Activated CD4-positive, alpha-beta T cell treated with anti-CD3 and anti-CD28 coated beads, Interleukin-2, amount 50 U/mL, for 24 hours (primary cell): ENCODE data around the gene SYN1.
A peak's percentile ranks its signal among the peaks of the same experiment; 100 is the strongest.
"Not testable (repeated sequence)": the region's sequence is repeated elsewhere in the genome, so short reads cannot be mapped to it uniquely, and the experiment has no call there.

Experiments
- DNase-seq, 2 donors: peaks; one replicate each; pipeline ENCODE4 v3.0.0-alpha.2; 2020; ENCODE audit warnings: low read depth in 1 of 2, low spot score in 1 of 2

SYN1 gene

GRCh38 chrX:47619486-47620302 lies at the start of gene SYN1:
Gene SYN1 (minus strand): TSS chrX:47619857. CDS start chrX:47619728, 129 bp downstream.
- DNase-seq, result peak; percentile 55 to 59

DNA sequence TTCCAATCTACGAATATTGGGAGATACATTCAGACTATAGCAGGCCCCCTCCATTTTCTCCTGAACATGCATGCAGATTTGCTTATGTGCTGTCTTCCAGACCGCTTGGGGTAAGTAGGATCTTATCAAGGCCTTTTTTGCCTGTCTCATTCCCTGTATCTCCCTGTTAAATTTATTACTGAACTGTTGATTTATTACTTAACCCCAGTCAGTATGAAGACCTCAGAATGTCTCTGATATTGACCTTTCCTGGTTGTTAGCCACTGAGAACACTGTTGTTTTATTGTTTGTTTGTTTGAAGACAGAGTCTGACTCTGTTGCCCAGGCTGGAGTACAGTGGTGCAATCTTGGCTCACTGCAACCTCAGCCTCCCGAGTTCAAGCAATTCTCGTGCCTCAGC lies 46.1 kb upstream of the SYN1 start:
- not testable (repeated sequence) for DNase-seq

DNA sequence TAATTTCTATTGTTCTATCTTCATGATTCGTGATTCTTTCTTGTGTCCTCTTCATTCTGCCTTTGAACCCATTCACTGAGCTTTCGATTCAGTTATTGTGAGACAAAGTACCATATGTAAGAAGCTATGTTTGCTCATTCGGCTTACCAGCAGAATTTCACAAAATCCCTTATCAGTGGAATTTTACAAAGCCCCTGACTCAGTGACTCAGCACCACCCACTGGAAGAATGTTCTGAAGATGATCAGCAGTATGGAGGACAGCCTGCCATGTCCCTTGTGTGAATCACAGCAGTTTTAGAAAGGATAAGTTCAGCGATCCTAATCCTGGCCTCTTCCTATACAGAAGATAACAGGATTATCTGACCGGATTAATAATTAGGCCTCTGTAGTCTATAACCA lies 45.1 kb upstream of the SYN1 start:
- DNase-seq, result no peak

DNA sequence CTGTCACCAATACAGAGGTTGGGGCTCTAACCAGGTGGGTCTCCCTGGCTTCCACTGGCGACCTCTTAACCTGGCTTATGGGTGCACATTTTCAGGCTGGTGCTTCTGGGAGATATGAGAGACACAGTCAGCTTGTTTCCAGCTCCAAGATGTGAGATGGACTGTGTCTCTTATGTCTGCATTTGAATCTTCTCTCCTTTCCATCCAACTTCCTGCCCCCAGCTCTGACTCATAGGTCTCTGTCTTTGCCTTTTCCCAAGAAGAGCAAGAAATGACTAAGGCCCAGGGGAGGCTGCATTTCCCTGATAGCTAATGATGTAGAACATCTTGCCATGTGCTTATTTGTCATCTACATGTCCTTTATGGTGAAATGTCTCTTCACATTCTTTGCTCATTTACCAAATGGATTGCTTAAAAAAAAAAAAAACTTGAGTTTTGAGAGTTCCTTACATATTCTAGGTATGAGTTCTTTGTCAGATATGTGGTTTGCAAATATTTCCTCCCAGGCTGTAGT lies 42.5 kb upstream of the SYN1 start:
- DNase-seq, result peak in 1 of 2 donors; percentile 58

DNA sequence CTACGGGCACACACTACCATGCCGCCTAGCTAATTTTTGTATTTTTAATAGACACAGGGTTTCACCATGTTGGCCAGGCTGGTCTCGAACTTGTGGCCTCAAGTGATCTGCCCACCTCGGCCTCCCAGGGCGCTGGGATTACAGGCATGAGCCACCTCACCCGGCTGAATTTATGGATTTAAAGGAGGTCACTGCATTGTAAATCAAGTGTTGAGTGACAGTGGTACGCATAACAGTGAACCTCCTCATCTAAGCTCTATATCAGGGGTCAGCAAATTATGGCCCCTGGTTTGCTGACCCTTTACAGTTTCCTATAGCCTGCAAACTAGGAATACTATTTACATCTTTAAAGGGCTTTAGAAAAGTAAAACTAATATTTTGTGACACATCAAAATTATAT lies 41.9 kb upstream of the SYN1 start:
- DNase-seq, result no peak

- DNase-seq, result no peak
Observed at GRCh38 chrX:47659421-47659726, 39.7 kb upstream of the SYN1 start.

DNA sequence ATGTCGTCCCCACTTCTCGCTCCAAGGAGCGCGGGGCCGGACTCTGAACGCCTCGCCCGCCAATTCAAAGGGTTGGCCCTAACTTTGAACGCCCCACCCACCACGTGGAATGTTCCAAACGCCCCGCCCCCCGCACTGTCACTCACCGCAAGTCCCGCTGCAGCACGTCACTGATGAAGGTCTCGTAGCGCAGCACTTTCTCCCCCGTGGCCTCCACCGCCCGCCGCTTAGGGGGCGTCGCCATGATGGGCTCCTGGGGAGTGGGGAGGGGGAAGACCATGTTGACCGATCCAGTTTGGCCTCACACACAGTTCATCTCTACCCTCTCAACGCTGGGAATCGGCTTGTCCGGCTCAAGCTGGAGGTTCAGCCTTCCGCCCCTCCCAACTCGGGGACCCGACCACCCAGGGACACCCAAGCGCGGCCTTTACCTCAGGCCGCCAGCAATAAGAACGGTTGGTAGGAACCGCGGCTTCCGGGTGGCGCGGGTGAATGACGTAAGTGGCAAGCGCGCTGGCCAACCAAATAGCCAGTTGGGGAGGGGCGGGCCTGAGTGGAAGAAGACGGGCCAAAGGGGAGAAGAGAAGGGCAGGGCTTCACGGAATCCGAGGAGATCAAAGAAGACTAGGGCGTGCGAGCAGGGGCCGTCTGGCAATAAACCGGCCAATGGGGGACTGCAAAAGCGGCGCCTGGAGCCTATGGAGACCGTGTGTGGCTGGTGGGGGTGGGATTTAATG lies 39.2 kb upstream of the SYN1 start, which contains the start of gene UXT:
Gene UXT, minus strand, starts transcription at position 497 of the 737 bp plus-strand sequence. Its CDS starts 253 bp downstream, at position 244.
- peak; percentile 78 to 88 for DNase-seq

- no peak for DNase-seq
Observed at GRCh38 chrX:47658301-47658683, 38.6 kb upstream of the SYN1 start.

DNA sequence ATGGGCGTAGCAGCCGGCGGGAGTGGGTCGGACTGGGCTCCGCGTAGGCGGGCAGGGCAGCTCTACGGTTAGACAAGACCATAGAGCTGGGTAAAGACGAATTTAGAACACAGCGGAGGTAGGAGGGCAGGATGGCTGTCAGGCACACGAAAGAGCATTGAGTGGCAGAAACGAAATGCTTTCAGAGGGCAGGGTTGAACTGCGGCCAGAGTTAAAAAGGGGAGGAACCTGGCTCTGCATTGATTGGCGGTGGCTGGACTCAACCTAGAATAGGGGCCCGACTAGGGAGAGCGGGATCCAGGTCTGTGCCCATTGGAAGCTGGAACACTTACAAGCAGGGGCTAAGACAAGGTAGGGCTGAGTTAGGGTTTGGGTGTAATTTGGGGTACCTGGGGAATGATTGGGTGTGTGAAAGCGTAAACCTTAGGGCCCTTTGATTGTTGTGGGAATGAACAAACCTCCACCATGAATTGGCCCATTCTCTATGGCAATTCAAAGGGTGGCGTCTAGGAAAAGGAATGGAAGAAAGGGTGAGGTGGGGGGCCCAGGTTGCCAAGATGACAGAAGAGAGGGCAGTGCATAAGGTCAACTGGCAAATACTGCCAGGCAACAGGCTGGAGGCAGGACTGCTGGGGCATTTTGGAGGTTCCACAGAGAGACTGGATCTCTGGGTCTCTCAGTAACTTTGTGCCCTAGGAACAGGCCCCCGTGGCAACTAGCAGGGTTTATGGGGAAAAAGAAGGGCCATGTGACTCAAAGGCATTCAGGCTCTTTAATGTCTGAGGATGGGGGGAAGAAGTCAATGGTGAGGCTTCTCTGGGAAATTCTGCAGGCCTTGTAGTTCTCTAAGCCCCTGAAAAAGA lies 31.6 kb upstream of the SYN1 start:
- no peak for DNase-seq

DNA sequence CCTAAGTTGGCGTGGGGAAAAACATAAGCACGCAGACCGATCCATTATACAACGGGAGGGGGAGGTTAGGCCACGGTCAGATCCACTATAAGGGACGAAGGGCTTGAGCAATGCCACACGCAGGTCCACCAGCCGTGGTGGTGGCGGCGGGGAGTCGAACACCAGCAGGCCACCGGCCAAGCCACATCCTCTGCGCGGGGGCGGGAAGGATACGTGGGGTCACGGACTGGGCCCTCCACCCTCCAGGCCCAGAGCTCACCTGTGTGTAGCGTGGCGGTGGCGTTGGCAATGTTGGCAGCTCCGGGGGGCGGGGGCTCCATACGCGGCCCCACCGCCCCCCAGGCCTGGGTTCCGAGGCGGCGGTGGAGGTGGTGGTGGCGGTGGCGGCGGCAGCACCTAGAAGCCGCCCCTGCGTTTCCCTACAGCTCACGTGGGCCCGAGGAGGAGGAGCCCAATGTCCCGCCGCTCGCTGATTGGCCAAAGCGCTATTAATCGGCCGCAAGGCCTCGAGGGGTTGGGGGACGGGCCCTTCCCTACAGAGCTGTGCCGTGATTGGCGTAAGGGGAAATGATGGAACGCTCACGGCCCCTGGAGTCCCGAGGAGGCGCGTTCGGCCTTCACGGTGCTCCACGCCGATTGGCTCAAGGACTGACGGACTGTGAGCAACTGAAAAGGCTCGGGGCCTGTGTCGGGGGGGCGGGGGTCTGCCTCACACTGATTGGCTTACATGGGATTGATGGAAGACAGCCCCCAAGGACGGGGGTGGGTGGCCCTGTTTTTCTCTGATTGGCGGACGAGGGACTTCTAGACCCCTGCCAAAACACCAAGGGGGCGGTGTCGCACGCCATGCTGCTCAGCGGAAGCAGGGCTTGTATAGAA lies 30.7 kb upstream of the SYN1 start, which contains the start of gene ELK1:
Gene ELK1, minus strand, starts transcription at position 400 of the 879 bp plus-strand sequence. CDS start 9,122 bp downstream, outside the sequence.
- DNase-seq, result peak; percentile 53 to 84

GRCh38 chrX:47649781-47650163 lies 30.1 kb upstream of the SYN1 start:
- no peak for DNase-seq

DNA sequence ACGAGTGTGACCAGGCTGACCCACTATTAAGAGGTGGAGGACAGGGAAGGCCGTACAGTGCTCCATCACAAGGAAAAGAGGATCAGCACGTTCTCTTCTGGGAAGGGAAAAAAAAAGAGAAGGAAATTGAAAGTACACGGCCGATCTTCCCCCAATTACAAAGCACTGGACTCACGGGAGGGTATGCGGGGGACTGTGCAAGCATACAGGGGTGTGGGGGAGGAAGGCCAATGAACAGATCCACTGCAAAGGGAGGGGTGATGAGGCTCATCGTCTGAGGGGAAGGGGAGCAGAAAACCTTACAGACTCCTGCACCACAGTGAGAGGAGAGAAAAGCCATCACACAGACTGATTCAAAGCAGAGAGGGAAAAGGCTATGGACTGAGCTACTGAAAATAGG lies 29.6 kb upstream of the SYN1 start:
- no peak for DNase-seq

DNA sequence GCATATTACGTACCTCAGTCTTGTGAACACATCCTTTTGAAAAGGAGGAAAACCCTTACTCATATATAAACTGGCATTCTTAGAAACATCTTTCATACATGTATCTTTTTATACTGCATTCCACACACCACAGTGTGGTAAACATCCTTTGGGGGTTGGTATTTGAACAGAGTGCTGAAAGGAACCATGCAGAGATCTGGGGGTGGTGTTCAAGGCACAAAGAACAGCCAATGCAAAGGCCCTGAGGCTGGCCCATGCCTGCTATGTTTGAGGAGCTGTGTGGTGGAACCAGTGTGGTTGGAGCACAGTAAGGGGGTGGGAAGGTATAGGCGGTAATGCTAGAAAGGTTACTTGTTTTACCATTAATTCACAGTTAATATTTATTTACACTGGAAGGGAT lies 28.7 kb upstream of the SYN1 start:
- no peak for DNase-seq

DNA sequence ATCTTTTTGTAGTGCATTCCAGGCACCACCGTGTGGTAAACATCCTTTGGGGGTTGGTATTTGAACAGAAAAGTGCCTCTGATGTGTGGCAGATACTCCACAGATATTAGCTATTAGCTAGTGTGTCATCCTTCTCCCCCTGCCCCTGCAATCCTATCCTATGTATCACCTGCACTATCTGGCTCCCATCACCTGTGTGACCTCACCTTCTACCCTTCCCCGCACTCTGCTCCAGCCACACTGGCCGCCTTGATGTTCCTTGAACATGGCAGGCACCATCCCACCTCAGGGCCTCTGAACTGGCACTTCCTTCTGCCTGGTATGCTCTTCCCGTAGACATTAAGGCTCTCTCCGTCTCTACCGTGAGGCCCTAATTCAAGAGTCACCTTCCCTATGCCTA lies 27.0 kb upstream of the SYN1 start:
- no peak for DNase-seq

- DNase-seq, result no peak
Observed at GRCh38 chrX:47645530-47645929, 25.9 kb upstream of the SYN1 start.

- no peak for DNase-seq
Observed at GRCh38 chrX:47644557-47645091, 25.0 kb upstream of the SYN1 start.

DNA sequence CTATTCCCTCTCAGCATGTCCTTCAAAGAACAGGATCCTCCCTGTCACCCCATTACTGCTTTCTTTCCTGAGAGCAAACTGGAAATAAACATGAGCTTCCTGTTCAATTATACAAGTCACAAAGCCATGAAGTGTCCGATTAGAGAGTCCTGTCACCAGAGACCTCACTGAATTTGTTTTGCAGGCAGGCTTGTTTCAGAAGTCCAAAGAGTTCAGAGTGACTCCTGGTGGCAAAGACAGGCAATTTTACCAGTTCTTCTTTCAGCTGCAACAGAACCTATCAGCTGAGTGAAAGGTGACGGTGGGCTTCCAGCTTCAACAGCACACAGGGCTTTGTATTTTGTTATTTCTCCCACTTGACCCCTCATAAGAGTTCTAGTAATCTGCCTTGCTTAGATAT lies 24.3 kb upstream of the SYN1 start:
- no peak for DNase-seq

GRCh38 chrX:47638816-47639215 lies 19.2 kb upstream of the SYN1 start:
- DNase-seq, result no peak

DNA sequence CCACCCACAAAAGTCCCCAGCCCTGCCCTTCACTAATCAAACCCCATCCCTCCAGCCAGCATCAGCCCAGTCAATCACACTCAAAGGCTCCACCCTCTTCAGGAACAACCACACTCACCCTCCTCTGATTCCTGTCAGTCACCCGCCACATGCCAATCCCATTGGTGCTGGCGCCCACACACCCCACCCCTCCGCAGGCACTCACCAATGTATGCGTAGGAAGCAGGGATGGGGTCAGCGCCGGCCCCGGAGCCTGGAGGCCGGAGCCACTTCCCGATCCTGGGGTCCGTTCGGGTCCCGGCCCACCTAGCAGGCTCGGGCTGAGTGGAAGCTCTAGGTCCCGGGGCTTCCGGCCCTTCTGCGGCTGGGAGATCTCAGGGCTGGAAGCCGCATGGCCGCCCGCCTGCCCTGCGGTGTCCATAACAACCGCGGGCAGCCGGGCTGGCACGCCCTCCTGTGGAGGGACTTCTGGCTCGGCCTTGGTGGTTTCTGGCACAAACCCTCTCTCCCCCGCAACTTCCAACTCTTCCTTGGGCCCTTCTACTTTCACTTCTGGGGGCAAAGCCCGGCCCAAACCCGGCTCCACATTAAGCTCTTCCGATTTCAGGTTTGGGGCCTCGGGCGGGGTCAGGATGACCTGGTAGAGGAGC lies 18.0 kb upstream of the SYN1 start:
- DNase-seq, result no peak
